HCT116 (cell line): ENCODE results near the gene SLC27A4.

ENCODE experiments used
- CTCF ChIP-seq, 3 experiments: fragments of 200-600 bp in 1 of 3; sonication (generic) in 1 of 3; IDR thresholded peaks in 2 of 3; conservative IDR thresholded peaks in 1 of 3; 2 replicates each; pipeline ENCODE4 v1.5.1; 2012 to 2017; ENCODE audit warnings: low read depth in 2 of 3, low read length in 2 of 3, antibody characterized with exemption in 1 of 3, borderline replicate concordance in 1 of 3, control low read depth in 1 of 3, mild to moderate bottlenecking in 1 of 3, mixed read lengths in 1 of 3, mixed run types in 1 of 3, moderate library complexity in 1 of 3; ENCODE audit not compliant: insufficient read depth in 1 of 3
- YY1 ChIP-seq: IDR thresholded peaks from 2 replicates; pipeline ENCODE4 v1.6.1; 2011; ENCODE audit warnings: low read length, low read depth, moderate library complexity, mild to moderate bottlenecking; ENCODE audit not compliant: insufficient replicate concordance; ENCODE audit errors: extremely low read depth

GRCh38 chr9:128394379-128395168 lies 54.2 kb downstream of the SLC27A4 start:
- no peak for TF ChIP-seq YY1
- no peak for TF ChIP-seq CTCF (IDR thresholded peaks at IDR 0.05 in 2 of 3, conservative IDR thresholded peaks at IDR 0.05 in 1 of 3; ENCODE audit: borderline replicate concordance in 1 of 3, insufficient read depth in 1 of 3, low read depth in 2 of 3, low read length in 2 of 3)
